Right ventricle myocardium superior (tissue), 1 donor: Measurements from ENCODE around the gene TAMALIN. TPM values are rescaled to one million over a fixed set of nuclear protein-coding genes. Genes with fewer than 3 reads are reported as not detected.

Experiments
- ATAC-seq: fragments of 200-7000 bp; cut with Tn5 transposase; one replicate; pipeline ENCODE4 v1.9.1; 2020; ENCODE audit warnings: mild to moderate bottlenecking; ENCODE audit not compliant: poor library complexity
- DNase-seq: peaks from one replicate; pipeline ENCODE4 v3.0.0-alpha.2; 2020
- intact Hi-C: fragments of 100-400 bp; cut with DNase I; formaldehyde crosslinking; loops from one replicate; pipeline ENCODE4 v1.11.2; 2022
- total RNA-seq: library from RNA; stranded (reverse); fragmentation: NEBNext Ultra II Directional; extraction: Animal tissue kit (Norgen Biotek cat#: 25700); gene quantifications from one replicate; pipeline ENCODE4 v1.2.1, GENCODE V29; 2021
- donor health status: DM: no; HTN: yes; CAD: no; lungs with severe emphysema.

Gene TAMALIN
- total RNA-seq, 1 donor from 2014 or later: 19.8 TPM

GRCh38 chr12:52009081-52009751 is 2.5 kb downstream of the TAMALIN start:
- no peak for ATAC-seq
- intact Hi-C loops: no loop called here

DNA sequence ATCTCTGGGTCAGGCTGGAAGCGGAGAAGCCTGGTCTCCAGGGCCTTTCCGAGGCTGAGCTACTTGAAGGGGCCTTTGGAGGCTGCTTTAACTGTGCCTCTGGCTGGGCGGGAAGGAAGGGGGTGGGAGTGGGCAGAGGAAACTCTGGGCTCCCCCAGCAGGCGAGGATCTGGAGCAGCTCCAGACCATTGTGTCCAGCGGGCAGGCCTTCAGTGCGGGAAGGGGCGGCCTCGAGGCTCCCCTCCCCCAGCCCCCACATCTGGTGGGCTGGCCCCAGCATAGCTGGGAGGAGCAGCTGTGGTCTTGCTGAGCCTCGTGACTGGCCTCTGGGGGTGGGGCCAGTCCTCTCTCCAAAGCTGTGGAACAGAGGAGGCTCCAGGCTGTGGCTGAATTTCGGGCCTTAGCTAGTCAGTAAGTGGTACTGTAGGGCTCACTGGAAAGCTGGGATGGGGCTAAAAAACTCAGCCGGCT is 3.4 kb downstream of the TAMALIN start:
- DNase-seq: peak; percentile 90
- peak; percentile 77 for ATAC-seq
- intact Hi-C loops: no loop called here

More at GRCh38 chr12:52009081-52009751, 2.5 kb downstream of the TAMALIN start:
- DNase-seq: no peak

DNA sequence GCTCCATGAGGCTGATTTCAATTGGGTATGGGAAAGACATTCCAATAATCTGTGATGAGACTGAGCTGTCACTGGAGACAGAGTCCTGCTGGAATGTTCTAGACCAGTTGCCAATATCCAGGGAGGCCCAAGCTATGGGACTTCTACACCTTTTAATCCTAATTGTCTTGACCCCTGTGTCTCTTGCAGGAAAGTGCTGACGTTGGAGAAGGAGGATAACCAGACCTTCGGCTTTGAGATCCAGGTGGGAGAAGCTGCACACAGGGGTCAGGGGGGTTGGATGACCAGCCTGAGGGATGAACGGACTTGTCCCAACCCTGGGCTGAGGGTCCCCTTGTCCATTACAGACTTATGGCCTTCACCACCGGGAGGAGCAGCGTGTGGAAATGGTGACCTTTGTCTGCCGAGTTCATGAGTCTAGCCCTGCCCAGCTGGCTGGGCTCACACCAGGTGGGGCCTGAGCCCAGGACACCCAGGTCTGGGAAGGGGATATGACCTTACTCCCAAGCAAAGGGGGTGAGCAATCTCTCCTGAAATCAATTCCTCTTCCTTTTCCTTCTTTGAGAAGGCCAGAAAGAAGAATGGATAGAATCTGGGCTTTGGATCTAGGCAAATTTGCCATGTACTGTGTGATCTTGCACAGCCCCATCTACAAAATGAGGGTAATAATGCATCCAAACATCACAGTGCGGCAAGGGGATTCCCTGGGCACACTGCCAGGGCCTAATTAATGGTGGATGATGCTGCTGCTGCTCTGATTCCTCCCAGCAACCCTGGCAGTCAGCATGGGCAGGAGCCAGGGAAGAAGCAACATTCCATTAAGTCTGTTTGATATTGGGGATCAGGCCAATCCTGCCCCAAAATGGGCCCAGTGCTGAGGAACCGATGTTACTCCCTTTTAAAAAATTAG is 4.2 kb downstream of the TAMALIN start:
- DNase-seq: no peak
- ATAC-seq: no peak
- intact Hi-C loops: no loop called here

DNA sequence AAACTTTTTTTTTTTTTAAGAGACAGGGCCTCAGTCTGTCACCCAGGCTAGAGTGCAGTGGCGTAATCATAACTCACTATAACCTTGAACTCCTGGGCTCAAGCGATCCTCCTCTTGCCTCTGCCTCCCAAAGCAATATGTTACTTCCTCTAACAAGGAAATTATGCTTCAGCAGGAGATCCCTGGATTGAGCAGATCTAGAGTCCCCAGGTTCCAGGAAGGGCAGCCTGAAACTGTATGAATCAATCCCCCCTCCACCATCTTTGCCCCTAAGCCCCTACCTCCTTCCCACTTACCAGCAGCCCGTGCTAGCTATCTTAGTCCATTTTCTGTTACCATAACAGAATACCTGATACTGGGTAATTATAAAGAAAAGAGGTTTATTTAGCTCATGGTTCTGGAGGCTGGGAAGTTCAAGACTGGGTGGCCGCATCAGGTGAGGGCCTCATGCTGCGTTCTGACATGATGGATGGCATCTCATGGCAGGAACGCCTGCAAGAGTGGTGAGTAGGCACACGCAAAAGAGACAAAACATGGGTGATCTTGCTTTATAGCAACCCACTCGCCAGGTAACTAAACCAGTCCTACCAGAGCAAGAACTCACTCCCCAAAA is 5.0 kb downstream of the TAMALIN start:
- intact Hi-C loops: no loop called here
- DNase-seq (no peak), ATAC-seq (no peak)

DNA sequence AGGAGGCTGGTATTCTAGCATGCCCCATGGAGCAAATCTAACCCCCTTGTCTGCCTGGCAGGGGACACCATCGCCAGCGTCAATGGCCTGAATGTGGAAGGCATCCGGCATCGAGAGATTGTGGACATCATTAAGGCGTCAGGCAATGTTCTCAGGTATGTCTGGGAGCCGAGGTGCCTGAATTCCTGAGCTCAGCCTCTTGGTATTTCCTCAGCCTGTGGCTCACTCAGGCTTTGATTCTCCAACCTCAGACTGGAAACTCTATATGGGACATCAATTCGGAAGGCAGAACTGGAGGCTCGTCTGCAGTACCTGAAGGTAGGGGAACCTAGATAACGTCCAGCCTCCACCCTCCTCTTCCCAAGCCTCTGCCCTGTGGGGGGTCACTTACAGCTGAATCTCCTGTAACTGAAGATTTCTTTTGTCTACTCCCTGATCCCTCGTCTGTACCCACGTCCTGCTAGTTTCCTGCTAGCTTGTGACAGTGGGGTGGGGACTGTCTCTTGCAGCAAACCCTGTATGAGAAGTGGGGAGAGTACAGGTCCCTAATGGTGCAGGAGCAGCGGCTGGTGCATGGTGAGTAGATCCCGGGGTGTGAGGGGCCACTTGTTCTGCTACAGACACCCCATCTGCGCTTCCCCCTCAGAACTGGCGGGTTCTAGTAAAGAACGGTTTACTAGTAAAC is 7.0 kb downstream of the TAMALIN start:
- intact Hi-C loops: no loop called here
- DNase-seq (no peak), ATAC-seq (no peak)

GRCh38 chr12:52014567-52015530 is 8.1 kb downstream of the TAMALIN start:
- ATAC-seq: no peak
- no peak for DNase-seq
- intact Hi-C loops: no loop called here

DNA sequence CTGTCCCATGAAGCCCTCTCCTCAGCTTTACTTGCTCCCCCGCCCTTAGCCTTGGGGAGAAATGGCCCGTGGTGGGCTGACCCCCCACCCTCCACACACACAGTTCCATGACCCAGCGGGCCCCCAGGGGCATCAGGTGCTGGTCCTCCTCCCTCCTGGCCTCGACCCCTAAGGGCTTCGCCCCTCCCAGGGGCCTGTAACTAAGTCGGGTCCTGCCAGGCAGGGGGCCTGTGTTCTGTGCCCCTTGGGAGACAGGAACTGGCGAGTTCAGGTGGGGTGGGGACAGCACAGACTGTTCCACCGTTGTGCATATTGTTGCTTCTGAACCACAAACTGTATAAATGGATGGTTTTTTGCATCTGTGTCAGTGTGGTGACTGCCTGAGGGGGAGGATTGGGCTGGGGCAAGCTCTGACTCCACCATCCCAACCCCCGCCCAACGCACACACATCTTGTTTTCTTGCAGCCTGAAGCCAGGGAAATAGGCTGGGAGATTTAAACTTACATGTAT is 8.8 kb downstream of the TAMALIN start:
- ATAC-seq: no peak
- DNase-seq: no peak
- intact Hi-C loops: no loop called here

GRCh38 chr12:52018433-52019112 is 11.8 kb downstream of the TAMALIN start:
- no peak for DNase-seq

DNA sequence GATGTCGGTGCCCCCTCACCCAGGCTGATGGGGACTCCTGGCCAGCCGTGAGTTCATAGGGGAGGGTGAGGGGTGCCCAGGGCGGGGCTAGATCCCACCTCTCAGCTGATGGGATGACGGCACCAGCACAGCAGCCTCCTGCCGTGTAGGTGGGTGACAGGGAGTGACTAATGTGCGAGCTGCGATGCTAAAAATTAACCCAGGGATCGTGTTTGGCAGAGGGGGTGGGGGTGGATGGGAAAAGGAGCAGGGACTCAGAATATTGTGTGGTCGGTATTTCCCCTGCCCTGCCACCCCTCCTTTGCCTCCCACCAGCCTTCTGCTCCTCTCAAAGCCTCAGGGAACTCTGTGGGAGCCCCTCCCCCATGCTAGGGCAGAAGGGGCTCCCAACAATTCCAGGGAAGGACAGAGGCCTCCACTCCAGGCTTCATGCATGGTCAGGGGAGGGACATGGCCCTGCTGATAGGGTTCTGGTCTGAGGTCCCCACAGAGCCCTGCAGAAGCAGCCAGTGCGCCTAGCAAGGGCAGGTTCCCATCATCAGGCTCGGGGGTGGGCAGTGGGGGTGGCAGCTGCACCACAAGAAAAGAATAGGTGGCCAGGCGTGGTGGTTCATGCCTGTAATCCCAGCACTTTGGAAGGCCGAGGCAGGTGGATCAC is 12.5 kb downstream of the TAMALIN start:
- DNase-seq (no peak), ATAC-seq (no peak)
- intact Hi-C loops: no loop called here

More at GRCh38 chr12:52018433-52019112, 11.8 kb downstream of the TAMALIN start:
- ATAC-seq: no peak
- intact Hi-C loops: no loop called here

- ATAC-seq (no peak), DNase-seq (no peak)
- intact Hi-C loops: loop anchor here (5.0 kb wide), 1 partner anchor 33 kb away; no protein-coding TSS in a partner anchor
These were observed 14.0 kb downstream of the TAMALIN start for GRCh38 chr12:52020539-52021336.

GRCh38 chr12:52022841-52023181 is 16.1 kb downstream of the TAMALIN start:
- no peak for DNase-seq
- no peak for ATAC-seq
- intact Hi-C loops: loop anchor here (5.0 kb wide), 1 partner anchor 36 kb away; no protein-coding TSS in a partner anchor

GRCh38 chr12:52023182-52023975 is 16.6 kb downstream of the TAMALIN start:
- ATAC-seq (peak; percentile 67), DNase-seq (peak; percentile 95)
- intact Hi-C loops: loop anchor here (5.0 kb wide), 1 partner anchor 36 kb away; no protein-coding TSS in a partner anchor

DNA sequence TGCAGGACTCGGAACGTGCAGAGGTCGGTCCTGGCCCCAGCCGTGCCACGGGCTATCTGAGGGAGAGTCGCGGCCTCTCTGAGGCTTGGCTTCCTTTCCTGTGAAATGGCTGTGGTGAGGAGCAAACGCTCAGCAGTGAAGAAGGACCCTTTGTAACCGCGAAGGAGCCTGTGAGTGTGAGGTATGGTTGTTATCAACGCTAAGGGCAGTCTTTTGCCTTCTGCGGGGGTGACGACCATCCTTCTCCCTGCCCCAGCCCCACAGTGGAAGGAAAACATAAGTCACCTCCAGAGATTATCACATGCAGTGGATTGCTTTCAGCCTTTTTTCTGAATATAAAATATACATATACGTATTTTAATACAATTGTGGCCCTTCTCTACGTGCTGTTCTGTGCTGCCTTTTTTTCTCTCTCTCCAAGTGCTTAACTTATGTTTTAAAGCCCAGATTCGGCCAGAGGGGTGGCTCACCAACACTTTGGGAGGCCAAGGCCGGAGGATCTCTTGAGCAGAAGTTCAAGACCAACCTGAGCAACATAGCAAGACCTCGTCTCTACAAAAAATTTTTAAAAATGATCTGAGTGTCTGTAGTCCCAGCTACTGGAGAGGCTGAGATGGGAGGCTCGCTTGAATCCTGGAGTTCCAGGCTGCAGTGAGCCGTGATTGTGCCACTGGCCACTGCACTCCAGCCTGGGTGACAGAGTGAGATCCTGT is 17.4 kb downstream of the TAMALIN start:
- no peak for ATAC-seq
- intact Hi-C loops: loop anchor here (5.0 kb wide), 1 partner anchor 37 kb away; no protein-coding TSS in a partner anchor
- DNase-seq: no peak

GRCh38 chr12:52024845-52025230 is 18.1 kb downstream of the TAMALIN start:
- intact Hi-C loops: loop anchor here (5.0 kb wide), 2 partner anchors 38 to 57 kb away; no protein-coding TSS in a partner anchor
- DNase-seq (no peak), ATAC-seq (no peak)
